HG03095 (cell line): ENCODE results near the gene VIT.

ENCODE experiments used
- ATAC-seq: cut with Tn5 transposase; IDR thresholded peaks from one replicate; pipeline ENCODE4 v1.9.1; 2021; ENCODE audit warnings: moderate library complexity; ENCODE audit not compliant: unreplicated experiment

VIT gene

DNA sequence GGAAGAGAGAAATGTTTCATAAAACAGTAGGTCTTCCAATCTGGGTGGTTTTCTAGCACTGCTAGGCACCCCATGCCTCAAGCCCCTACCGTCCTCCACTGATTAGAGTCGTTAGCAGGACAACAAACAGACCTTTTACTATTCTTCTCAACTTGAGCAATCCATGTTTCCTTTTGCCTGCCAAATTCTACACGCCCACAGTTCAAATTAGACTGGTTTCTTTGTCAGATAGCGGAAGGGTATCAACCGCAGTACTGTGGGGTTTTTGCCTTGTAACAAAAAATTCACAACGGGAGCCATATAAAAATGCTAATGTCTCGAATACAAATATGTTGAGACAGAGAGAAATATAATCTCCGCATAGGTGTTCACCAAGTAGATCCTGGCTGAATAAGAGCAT is 59.9 kb downstream of the VIT start:
- ATAC-seq, result no peak

- ATAC-seq, result no peak
Measured at GRCh38 chr2:36762764-36763490, 66.4 kb downstream of the VIT start.

GRCh38 chr2:36769106-36769505 is 72.6 kb downstream of the VIT start:
- no peak for ATAC-seq

DNA sequence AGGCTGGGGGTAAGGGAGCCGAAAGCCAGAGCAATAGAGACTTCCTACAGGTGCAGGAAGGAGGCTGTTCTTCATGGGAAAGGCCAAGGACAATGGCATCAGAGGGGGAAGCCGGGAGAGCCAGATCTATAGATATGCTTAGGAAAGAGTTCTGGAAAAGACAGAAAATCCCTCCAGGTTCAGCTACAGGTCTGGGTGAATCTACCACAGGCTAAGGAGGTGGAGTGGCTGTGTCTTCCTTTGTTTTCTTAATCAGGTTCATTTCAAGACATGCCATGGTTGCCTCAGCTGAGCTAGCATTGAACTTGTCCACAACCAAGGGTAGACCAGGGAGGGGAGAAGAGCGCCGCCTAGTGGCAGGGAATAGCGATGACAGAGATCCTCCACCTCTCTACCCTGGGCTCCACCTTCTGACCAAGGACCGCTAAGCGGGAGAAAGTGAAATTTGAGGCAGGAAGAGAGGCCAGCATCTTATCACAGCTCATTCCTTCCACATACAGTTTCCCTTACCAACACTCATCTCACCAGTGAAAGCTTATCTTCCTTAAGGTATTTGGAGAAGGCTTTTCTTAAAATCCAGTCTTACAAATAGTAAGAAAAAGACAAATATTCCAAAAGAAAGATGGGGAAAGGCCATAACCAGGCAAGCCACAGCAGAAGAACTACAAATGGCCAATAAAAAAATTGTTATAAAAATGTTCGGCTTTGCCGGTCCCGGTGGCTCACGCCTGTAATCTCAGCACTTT is 74.2 kb downstream of the VIT start:
- no peak for ATAC-seq

DNA sequence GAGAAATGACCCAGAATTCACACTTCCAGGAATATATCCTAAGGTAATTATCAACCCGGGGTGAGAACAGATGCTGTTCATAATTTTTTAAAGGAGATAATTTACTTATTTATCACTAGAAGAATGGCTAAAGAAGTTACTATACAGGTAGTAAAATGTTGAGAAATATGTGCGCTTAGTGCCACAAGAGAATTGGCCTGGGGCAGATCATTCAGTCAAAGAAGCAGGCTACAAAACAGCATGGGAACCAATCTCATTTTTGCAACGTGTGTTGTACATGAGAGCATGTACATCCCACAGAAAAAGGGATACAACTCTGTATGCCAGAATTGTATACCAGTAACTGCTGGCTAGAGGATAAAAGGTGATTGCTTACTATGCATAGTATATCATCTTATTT is 75.2 kb downstream of the VIT start:
- ATAC-seq, result no peak

DNA sequence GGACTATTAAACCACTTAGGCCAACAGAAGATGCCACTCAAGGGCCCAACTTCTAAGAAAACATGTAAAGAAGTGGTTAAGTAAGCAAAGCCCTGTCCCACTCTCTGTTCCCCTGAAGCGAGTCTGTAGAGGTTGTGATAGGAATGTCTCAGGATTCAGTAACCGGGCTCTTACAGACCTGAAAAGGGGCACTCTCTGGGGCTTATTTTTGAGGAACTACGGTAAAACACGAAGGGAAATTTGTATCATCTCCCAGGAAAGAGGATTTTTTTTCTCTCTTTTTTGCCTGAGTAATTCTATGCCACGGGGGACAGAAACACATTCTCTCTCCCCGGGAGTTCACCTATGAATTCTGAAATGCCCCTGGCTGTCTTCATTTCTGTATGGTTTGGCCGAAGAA is 77.4 kb downstream of the VIT start:
- ATAC-seq, result no peak

- ATAC-seq, result no peak
Measured at GRCh38 chr2:36775261-36775660, 78.8 kb downstream of the VIT start.

- no peak for ATAC-seq
Measured at GRCh38 chr2:36775806-36776205, 79.3 kb downstream of the VIT start.

GRCh38 chr2:36777272-36777671 is 80.8 kb downstream of the VIT start:
- no peak for ATAC-seq

GRCh38 chr2:36777788-36778187 is 81.3 kb downstream of the VIT start:
- no peak for ATAC-seq

- ATAC-seq, result no peak
Measured at GRCh38 chr2:36779462-36779861, 83.0 kb downstream of the VIT start.

DNA sequence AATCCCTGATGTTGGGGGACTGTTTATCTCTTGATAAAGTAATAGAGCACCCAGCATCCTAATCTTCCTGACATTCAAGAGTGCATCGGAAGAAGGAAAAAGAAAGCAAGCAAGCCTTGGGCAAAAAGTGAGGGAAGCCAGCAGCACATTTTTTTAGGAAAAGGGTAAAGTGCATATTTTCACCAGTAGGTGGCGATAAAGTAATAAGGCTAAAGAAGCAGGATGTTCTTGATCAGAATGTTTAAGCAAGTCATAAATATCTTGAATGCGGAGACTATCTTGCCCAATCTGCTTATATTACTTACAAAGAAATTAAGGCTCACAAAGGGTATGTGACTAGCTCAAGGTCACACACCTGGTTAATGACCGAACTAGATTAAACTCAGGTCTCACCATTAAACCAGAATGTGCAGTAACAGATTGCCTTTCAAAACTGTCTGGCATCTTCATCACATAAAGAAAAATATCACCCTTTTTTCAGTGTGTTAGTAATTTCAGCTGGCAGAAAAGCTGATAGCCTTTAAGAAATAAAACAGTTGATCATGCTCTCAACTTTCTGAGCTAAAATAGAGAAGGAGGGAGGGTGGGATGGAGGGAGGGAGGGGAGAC is 83.8 kb downstream of the VIT start:
- no peak for ATAC-seq

GRCh38 chr2:36781907-36782720 is 85.6 kb downstream of the VIT start:
- no peak for ATAC-seq

GRCh38 chr2:36783246-36783645 is 86.7 kb downstream of the VIT start:
- ATAC-seq, result no peak

DNA sequence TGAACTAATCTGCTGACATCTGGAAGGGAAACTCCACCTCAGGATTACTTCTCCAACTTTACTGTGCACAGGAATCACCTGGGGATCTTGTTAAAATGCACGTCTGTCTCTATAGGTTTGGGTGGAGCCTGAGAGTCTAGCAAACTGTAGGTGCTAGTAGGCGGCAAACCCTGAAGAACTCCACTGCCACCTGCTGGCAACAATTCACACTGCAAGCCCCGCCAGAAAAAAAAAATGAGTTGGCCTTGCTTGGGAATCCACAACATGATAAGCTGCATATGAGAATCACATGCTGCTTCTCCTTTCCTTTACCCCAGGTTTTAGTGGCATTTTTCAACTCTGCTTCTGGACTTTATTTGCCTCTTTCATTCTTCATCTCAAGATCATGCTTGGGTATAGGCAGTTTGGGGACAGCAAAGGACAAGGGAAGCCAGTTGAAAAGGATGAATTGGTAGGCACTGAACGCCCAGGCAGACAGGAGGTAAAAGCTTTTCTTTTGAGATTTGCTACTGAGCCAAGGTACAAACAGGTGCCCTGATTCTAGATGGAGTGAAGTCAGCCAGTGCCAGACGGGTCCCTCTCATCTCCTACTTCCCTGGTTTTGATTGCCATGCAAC is 88.8 kb downstream of the VIT start:
- ATAC-seq, result peak; percentile 53

- ATAC-seq, result no peak
Measured at GRCh38 chr2:36789181-36789804, 92.8 kb downstream of the VIT start.

- ATAC-seq, result no peak
Measured at GRCh38 chr2:36792951-36793350, 96.4 kb downstream of the VIT start.

GRCh38 chr2:36797324-36798070 is 101.0 kb downstream of the VIT start:
- no peak for ATAC-seq

GRCh38 chr2:36798724-36799123 is 102.2 kb downstream of the VIT start:
- ATAC-seq, result no peak

DNA sequence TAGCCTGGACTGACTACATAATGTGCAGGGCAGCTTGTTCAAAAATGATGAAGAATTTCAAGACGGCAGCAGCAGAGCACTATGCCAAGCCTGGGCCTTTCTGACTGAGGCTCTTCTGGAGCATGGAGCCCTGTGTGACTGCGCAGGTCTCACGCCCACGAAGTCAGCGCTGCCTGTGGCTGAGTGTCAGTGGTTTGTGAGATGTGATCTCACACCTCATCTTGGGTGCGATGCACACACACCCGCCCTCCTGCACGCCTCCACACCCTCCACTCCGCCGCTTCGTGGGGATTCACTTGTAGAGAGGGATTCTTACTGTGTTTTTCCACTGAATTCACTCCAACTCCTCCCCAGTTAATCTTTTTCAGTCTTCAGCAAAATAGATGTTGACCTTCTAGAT is 103.9 kb downstream of the VIT start:
- ATAC-seq, result no peak
